IPS DF 19.7 (cell line): ENCODE measurements around the gene PNRC2.

ENCODE experiments used
- DNase-seq: peaks from one replicate; pipeline ENCODE4 v3.0.0-alpha.2; 2013; ENCODE audit warnings: low read depth, low spot score

The PNRC2 gene, protein sequence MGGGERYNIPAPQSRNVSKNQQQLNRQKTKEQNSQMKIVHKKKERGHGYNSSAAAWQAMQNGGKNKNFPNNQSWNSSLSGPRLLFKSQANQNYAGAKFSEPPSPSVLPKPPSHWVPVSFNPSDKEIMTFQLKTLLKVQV

DNA sequence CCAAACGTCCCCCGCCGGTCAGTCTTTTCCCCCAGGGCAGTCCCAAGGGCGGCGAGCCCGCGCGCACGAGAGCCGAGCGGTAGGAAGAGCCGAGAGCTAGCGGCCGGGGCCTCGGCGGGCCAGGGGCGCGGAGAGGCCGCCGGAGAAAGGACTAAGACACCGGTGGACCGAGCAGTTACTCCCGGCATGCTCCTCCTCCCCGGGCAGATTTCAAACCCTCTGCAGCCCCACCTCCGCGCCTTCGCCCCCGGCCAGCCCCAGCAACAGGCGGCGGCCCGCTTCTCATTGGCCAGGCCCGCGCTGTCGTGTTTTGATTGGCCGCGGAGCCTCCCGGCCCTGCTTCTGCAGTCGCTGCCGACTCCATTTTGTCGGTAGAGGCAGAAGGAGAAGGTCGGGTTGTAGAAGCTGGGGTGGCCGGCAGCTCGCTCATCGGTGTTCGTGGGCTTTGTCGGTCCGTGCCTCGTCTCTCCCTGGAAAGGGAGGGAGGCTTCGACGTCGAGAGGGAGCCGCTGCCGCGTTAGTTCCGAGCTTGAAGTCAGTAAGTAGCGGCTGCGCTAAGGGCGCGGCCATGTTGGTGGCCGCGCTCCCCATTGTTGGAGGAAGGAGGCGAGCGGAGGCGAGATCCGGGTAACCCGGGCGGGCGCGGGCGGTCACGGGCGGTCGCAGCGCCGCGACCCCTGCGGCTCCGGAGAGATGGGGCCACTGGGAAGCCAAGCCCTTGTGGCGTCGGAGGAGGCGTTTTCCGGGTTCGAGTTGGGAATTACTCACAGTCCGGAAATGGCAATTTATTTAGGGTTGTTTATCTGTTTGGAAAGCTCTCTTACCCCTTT lies at the start of gene PNRC2:
TSS of gene PNRC2 (plus strand) at position 368 of the 830 bp plus-strand sequence. CDS start 1,630 bp downstream, outside the sequence.
- DNase-seq, result peak; percentile 76

DNA sequence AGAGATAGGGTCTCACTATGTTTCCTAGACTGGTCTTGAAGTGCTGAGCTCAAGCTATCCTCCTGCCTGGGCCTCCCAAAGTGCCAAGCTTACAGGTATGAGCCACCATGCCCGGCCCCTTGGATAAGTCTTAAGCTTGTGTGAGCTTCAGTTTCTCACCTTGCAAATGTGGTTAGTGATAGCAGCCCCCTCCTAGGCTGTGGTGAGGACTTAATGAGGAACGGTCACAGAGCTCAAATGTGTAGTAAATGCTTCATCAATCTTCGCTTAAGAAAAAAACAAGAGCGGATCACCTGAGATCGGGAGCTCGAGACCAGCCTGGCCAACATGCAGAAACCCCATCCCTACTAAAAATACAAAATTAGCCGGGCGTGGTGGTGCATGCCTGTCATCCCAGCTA lies 49.5 kb upstream of the PNRC2 start:
- no peak for DNase-seq

DNA sequence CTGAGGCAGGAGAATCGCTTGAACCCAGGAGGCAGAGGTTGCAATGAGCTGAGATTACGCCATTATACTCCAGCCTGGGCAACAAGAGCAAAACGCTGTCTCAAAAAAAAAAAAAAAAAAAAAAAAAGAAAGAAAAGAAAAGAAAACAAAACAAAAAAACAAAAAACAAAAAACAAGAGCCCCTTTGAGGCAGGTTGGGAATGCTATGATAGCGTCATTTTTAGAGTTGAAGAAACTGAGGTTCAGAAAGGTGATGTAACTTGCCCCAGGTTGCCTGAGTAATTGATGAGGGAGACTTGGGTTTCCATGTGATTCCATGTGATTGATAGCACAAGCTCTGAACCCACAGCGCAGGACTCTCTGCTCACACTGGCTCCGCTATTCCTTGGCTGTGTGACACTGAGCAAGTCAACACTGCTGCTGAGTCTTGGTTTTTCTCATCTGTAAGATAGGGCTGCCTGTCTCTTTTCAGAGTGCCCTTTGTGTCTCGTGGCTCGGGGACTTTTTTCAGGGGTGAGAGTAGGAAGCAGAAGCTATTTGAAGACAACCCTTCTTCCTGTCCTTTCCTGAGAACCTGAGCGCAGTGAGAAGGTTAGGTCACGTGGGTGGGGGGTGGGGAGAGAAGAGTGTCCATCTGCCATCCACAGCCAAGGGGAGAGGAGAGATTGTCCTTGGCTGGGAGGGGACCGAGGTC lies 48.9 kb upstream of the PNRC2 start:
- no peak for DNase-seq

DNA sequence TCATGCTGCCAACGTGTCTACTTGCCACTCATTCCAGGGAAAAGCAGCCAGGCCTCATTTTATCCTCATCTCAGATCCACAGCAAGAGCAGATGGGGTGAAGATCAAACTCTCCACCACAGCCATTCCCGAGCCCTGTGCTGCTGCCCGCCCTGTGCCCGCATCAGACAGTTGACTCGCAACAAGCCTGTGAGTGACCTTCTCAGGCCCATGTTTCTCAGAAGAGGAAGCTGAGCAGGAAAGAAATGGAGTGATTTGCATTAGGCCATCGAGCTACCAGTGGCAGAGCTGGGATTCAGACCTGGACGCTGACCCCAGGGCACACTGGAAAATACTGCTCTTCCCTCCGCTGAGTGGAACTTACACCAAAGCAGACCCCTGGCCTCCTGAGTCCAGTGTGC lies 47.7 kb upstream of the PNRC2 start:
- no peak for DNase-seq

DNA sequence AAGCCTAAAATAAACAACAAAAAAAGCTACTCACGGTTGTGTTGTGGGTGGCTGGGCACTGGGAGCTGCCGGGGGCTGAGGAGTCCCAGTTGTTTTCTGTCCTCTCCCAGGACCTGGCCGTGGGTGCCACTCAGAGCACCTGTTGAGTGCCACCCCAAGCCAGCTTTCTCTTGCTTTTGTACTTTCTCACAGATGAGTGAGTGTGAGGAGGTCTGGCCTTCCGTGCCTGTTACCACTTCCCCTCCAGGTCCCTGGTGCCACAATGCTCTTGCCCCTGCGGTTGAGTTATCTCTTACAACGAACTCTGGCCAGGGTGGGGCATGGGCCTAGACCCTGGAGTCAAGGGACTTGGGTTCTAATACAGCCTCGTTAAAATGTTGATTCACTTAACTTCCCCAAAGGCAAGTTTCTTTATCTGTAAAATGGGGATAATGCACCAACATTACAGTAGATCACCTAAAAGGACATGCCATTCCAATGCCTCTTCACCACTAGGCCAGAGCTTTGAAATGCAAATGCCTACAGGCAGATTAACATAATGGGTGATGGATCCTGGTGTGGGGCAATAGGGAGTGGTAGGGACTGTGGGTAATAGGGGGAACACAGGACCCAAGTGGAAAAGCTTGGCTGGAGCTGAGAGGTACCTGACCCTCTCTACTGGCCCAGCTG lies 46.3 kb upstream of the PNRC2 start, which contains the start of gene CNR2:
TSS of gene CNR2 (minus strand) at position 151 of the 669 bp plus-strand sequence. CDS start 37,745 bp downstream, outside the sequence.
- DNase-seq, result no peak

DNA sequence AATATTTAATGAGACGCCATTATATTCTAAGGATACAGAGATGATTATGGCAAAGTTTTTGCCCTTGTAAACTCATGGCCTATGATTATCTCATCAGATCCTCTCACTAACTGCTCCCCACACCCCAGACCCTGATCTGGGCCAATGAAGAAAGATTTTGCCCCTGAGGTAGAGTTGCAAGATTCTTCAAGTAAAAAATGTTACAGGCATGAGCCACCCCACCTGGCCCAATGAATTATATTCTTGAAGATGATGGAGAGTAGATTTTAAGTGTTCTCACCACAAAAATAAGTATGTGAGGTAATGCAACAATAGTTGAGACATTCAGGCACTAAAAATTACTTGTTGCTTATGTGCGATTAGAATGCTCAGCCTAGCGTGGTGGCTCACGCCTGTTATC lies 44.7 kb upstream of the PNRC2 start:
- DNase-seq, result no peak

DNA sequence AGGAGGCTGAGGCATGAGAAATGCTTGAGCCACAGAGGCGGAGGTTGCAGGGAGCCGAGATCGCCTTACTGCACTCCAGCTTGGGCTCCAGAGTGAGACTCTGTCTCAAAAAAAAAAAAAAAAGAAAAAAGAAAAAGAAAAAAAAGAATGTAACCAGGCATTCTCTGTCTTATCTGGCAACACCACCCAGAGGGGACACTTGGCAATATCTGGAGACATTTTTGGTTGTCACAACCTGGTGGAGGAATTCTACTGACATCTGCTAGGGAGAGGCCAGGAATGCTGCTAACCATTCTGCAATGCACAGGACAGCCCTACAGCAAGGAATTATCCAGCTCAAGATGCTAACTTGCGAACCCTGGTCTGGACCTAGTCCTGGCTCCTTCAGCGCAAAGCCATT lies 44.2 kb upstream of the PNRC2 start:
- no peak for DNase-seq

DNA sequence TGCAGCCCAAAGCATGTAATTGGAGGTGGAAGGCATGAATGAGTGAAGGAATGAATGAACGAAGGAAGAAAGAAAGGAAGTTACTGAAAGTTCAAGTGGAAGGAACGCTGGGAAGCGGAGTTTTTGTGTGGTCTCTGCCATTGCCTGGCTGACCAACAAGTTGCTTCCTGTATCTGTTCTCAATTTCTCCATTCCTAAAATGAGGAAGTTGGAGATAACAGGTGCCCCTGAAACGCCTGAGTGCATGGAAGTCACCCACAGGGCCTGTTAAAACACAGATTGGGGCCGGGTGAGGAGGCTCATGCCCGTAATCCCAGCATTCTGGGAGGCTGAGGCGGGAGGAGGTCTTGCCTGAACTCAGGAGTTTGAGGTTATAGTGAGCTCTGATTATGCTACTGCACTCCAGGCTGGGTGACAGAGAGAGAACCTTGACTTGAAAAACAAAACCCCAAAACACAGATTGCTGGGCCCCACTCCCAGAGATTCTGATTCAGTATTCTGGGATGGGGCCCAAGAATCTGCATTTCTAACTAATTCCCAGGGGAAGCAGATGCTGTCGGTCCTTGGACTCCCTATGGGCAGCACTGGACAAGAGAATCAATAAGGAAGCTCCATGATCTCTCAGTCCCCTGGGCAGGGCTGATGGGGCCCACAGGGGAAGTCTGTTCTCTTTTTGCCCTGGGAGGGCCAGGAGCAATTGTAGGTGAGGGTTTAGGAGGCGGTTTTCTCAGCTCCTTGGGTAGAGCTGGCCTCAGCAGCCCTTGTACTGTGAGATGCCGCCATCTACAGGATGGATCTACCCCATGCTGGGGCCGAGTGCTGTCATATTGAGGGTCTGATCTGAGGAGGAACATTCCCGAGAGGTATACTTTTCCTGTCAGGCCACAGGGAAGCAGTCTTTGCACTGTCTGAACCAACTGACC lies 43.2 kb upstream of the PNRC2 start:
- peak; percentile 72 for DNase-seq

DNA sequence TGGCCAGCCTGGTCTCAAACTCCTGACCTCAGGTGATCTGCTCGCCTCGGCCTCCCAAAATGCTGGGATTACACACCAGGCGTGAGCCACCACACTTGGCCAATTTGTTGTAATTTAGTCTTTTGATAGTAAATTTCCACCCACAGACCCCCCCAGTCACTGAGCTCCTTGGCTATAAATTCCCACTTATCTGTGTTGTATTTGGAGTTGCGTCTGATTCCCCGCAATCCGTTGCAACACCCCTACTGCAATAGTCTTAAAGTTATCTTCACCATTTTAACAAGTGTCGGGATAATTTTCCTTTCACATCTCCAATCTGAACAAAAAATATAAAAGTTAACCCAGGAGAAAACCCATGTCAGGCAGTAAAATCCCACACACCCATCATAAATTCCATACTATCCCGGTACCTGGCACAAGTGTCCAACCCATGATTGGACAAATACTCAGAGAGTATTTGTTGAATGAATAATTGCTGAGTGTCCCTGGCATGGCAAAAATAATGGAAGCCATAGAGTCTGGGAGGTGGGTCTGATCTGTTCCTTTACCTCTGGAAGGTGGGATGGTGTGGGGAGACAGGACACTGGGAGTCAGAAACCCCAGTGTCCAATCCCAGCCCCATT lies 37.2 kb upstream of the PNRC2 start:
- no peak for DNase-seq

DNA sequence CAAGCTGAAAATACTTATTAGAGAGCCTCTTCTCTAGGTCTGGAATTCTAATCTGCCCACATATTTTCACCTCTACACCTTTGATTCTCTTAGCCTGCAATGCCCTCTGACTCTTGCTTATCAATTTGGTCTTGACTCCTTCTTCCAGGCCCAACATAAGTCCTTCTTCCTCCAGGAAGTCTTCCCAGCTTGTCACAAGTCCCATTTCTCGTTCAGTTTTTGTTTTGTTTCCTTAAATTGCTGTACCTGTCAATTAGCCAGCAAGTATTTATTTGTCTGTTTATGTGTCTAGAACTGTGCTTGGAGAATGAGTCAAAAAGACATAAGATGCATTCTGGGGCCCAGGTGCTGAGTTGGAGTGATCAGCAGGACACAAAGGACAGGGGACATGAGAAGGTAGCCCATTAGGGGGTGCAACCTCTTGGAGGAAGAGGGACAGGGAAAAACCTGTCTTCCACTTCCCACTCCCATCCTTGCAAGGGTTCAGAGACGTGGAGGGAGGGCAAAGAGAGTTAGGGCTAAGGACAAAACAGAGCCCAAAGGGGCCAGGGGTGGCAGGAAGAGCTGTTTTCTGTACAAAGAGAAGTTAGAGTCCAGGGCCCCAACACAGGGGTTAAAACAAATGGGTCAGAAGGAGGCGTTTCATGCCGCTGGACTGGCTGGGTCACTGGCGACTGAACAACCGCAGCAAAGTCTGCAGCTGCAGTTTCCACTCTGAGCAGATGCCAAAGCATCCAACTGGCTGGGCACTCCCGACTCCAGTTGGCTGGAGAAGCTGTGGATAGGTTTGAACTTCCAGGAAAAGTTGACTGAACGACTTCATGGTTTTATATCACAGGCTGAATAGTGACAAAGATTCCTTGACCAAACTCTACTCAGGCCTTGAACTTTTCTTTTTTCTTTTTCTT lies 35.8 kb upstream of the PNRC2 start:
- no peak for DNase-seq

DNA sequence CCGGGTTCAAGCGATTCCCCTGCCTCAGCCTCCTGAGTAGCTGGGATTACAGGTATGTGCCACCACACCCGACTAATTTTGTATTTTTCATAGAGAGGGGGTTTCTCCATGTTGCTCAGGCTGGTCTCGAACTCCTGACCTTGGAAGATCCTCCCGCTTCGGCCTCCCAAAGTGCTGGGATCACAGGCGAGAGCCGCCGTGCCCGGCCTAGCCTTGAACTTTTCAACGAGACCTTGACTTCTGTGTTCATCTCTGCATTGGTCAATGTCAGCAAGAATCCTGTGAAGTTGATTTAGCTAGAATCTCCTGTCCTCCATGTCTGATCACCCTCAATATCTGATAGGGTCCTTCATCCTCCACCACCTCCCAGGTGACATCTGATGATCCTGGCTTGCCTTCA lies 35.0 kb upstream of the PNRC2 start:
- DNase-seq, result no peak

DNA sequence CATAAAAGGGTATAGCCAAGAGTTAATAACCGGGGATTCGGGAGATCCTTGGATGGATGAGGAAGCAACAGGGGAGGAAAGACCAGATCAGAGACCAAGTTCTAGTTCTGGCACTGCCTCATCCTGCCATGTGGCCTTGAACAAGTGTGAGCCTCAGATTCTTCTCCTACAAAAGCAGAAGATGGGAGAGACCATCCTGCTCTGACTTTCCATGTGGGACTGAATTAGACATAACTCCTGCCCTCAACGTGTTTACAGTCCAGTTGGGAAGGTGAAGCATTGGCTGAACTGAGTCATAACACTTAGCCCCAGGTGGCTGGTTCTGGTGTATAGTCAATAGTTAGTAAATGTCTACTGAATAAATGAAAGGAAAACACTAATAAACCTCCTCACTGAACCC lies 34.3 kb upstream of the PNRC2 start:
- DNase-seq, result no peak

DNA sequence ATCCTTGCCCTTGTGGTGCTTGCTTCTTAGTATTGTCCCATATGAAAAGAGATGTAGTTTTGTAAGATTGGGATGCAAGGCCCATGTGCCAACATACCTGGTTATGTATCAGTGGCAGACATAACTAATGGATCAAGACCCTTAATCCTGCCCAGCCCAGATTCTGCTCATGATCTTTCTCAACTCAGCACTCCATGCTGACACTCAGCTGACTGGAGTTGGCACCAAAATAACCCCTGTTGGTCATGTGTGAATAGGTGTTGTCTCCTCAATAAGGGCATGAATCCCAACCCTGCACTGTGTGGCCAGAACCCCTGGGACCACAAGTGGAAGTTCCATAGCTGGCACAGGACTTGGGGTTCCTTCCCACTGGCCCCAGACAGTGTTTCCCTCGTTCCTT lies 32.5 kb upstream of the PNRC2 start:
- DNase-seq, result no peak

DNA sequence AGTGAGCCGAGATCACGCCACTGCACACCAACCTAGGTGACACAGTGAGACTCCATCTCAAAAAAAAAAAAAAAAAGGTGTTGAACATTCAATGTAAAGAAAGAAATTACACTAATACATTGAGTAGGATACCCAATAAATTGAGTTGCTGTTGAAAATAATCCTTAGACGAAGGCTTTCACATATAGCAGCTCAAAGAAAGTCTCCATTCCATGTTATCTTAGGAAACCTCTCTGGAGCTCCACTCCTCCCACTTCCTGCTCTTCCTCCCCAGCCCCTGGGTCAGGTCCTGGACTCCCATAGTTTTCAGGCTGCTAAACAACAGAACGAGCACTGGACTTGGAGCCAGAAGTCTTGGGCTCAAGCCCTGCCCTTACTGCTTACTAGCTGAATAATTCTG lies 30.8 kb upstream of the PNRC2 start:
- DNase-seq, result no peak

DNA sequence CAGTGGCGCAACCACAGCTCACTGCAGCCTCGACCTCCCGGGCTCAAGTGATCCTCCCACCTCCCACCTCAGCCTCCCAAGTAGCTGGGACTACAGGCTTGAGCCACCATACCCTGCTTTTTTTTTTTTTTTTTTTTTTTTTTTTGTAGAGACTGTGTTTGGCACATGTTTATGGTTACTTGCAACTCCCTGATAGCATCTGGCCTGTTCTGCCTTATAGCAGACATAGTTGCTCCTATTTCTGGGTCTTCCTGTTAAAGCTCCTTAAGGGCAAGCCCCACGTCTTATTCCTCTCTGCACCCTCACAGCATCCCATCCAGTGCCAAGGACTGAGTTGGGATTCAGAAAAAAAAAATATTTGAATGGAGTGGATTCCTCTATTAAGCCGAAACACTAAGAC lies 29.4 kb upstream of the PNRC2 start:
- DNase-seq, result no peak

DNA sequence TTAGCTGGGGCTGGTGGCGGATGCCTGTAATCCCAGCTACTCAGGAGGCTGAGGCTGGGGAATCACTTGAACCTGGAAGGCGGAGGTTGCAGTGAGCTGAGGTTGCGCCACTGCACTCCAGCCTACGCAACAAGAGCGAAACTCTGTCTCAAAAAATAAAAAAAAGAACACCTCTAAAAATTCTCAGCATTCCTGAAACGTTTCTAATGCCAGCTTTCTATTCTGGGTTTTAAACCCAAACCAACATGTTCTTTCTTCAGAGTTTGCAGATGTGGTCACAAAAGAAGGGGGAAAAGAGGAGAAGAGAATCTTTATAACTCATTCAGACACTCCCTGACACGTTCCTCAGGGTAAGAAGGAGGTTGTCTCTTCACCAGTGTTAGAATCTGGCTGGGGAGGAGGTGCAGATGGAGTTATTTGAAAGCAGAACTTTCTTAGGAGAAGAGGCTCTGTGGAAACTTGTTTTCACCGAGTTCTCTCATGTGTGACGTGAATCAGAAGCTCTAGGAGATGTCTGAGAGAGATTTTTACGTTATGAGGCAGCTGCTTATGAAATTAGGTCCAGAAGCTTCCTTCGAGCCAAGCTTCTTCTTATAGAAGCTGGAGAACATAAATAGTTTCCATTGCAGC lies 28.7 kb upstream of the PNRC2 start:
- DNase-seq, result no peak

DNA sequence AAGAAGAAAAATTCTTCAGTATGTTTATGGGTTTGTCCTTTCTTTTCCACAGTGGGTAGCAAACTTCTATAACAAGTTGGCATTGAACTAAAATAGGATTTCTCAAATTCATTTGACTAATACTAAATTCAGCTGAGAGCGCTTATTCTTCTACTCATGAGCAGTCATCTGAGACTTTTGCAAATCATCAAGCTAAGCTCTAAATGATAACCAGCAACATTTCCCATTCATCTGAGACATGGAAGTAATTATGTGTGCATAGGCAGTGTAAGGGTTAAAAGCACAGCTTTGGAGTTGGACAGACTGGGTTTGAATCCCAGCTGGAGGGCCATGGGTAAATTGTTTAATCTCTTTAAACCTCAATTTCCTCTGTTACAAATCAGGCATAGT lies 28.1 kb upstream of the PNRC2 start:
- no peak for DNase-seq

DNA sequence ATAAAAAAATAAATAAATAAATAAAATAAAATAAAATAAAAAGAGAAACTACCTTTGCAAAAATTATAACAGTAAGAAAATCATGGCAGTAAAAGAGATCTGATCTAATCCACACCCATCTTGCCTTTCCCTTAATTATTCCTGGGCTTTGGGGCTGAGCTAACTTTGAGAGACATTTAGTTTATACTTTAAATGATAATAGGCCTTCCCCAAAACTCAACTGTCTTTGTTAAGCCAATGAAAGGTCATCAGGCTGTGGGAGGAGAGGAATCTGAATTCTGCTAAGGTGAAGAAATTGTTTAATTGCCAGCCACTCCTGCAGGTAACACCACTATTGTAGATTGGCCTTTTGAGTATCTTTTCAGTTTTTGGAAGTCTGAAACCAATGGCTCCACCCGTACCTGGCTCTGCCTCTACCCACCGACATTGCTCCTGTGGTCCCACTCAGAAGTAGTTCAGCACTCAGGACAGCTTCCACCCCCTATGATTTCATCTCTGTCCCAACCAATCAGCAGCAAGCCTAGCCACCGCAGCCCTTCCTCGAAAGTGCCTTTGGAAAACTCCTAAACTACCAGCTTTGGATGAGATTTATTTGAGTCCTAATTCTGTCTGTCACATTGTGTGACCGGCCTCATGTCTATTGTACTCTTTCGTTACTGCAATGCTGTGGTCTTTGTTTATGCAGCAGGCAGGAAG lies 23.0 kb upstream of the PNRC2 start:
- peak; percentile 61 for DNase-seq

DNA sequence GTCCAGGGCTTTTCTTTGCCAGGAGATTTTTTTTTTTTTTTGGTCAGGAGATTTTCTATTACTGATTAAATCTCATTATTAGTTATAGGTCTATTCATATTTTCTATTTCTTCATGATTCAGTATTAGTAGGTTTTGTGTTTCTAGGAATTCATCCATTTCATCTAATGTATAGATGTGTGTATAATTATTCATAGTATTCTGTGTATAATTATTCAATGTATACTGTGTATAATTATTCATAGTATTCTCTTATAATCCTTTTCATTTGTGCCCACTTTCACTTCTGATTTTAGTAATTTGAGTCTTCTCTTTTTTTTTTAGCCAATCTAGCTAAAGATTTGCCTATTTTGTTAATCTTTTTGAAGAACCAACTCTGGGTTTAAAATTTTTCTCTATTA lies 12.3 kb upstream of the PNRC2 start:
- DNase-seq, result no peak
